HEK293T (cell line): ENCODE data around the gene ZNF865.

ENCODE experiments used
- CTCF ChIA-PET: fragments of 350-600 bp; formaldehyde crosslinking; extraction: SDS; loops from one replicate; lab custom pipeline; 2021; ENCODE audit warnings: antibody characterized with exemption, inconsistent platforms; lab: Yijun Ruan, JAX
- POLR2A ChIA-PET: fragments of 350-600 bp; formaldehyde crosslinking; extraction: SDS; loops from one replicate; lab custom pipeline; 2020; ENCODE audit warnings: antibody characterized with exemption, inconsistent platforms; lab: Yijun Ruan, JAX
- DNase-seq: peaks from one replicate; pipeline ENCODE4 v3.0.0; 2012; ENCODE audit warnings: mixed read lengths; ENCODE audit errors: extremely low spot score
- ARNT ChIP-seq: fragments of 450-650 bp; IDR thresholded peaks from 2 replicates; pipeline ENCODE4 v1.6.1; 2017; ENCODE audit warnings: mild to moderate bottlenecking
- BHLHE40 ChIP-seq: fragments of 450-650 bp; IDR thresholded peaks from 2 replicates; pipeline ENCODE4 v1.6.1; 2016; ENCODE audit warnings: mild to moderate bottlenecking, moderate library complexity, borderline replicate concordance
- CTBP1 ChIP-seq: fragments of 450-650 bp; IDR thresholded peaks from 2 replicates; pipeline ENCODE4 v1.6.1; 2016; ENCODE audit warnings: borderline replicate concordance
- ELF4 ChIP-seq: fragments of 450-650 bp; IDR thresholded peaks from 2 replicates; pipeline ENCODE4 v1.6.1; 2017; ENCODE audit warnings: antibody characterized with exemption
- FOXA1 ChIP-seq: fragments of 450-650 bp; IDR thresholded peaks from 2 replicates; pipeline ENCODE4 v1.6.1; 2016; ENCODE audit warnings: mild to moderate bottlenecking
- FOXK2 ChIP-seq: fragments of 450-650 bp; IDR thresholded peaks from 2 replicates; pipeline ENCODE4 v1.6.1; 2016; ENCODE audit warnings: mild to moderate bottlenecking
- FOXM1 ChIP-seq: fragments of 450-650 bp; IDR thresholded peaks from 2 replicates; pipeline ENCODE4 v1.6.1; 2017; ENCODE audit warnings: mild to moderate bottlenecking, borderline replicate concordance
- HDGF ChIP-seq: fragments of 450-650 bp; IDR thresholded peaks from 2 replicates; pipeline ENCODE4 v1.6.1; 2017; ENCODE audit warnings: antibody characterized with exemption, borderline replicate concordance
- L3MBTL2 ChIP-seq: fragments of 450-650 bp; conservative IDR thresholded peaks from 2 replicates; pipeline ENCODE4 v1.6.1; 2016; ENCODE audit warnings: mild to moderate bottlenecking
- LEF1 ChIP-seq: fragments of 450-650 bp; IDR thresholded peaks from 2 replicates; pipeline ENCODE4 v1.6.1; 2017; ENCODE audit warnings: mild to moderate bottlenecking, borderline replicate concordance
- NFRKB ChIP-seq: fragments of 450-650 bp; IDR thresholded peaks from 2 replicates; pipeline ENCODE4 v1.6.1; 2016; ENCODE audit warnings: mild to moderate bottlenecking, moderate library complexity
- SP1 ChIP-seq: fragments of 450-650 bp; IDR thresholded peaks from 2 replicates; pipeline ENCODE4 v1.6.1; 2017
- SUZ12 ChIP-seq: fragments of 450-650 bp; IDR thresholded peaks from 2 replicates; pipeline ENCODE4 v1.6.1; 2016; ENCODE audit warnings: mild to moderate bottlenecking
- TARDBP ChIP-seq: fragments of 450-650 bp; IDR thresholded peaks from 2 replicates; pipeline ENCODE4 v1.6.1; 2016
- ZNF384 ChIP-seq: fragments of 450-650 bp; IDR thresholded peaks from 2 replicates; pipeline ENCODE4 v1.6.1; 2016
- TF ChIP-seq, protein P1 (sequence below): fragments of 450-650 bp; IDR thresholded peaks from 2 replicates; pipeline ENCODE4 v1.6.1; 2016

ZNF865 gene

DNA sequence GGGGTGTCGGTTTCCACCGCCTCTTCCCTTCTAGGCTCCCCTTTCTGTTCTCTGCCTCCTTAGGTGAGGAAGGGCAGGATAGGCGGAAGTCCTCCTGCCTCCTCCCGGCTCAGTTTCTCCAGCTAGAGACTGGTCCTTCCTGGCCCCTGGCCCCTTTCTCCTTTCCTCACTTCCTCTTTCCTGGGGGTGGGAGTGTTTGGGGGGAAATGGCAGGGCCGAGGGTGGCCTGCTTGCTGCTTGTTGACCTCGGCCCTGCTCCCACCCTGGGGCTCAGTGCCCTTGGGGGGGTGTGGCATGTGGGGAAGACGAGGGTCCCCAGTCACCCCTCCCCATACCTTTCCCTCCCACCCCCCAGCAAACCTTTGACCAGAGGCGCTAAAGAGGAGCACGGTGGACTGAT, 54.4 kb downstream of the ZNF865 start:
- ChIA-PET POLR2A (interaction anchor here (0.6 kb wide), 1 partner anchor 10 kb away, joined by 3 read pairs; no protein-coding TSS in a partner anchor), CTCF (interaction anchor here (0.8 kb wide), 1 partner anchor 12 kb away, joined by 3 read pairs; no protein-coding TSS in a partner anchor)
- DNase-seq: no peak
- TF ChIP-seq SUZ12 (no peak), SP1 (no peak), TARDBP (no peak)

GRCh38 chr19:55660404-55660803, 55.0 kb downstream of the ZNF865 start:
- ChIA-PET CTCF (interaction anchor here (1.1 kb wide), 1 partner anchor 11 kb away, joined by 4 read pairs; no protein-coding TSS in a partner anchor), POLR2A (no interaction called here)
- TF ChIP-seq ELF4: no peak
- no peak for TF ChIP-seq NFRKB
- no peak for DNase-seq

DNA sequence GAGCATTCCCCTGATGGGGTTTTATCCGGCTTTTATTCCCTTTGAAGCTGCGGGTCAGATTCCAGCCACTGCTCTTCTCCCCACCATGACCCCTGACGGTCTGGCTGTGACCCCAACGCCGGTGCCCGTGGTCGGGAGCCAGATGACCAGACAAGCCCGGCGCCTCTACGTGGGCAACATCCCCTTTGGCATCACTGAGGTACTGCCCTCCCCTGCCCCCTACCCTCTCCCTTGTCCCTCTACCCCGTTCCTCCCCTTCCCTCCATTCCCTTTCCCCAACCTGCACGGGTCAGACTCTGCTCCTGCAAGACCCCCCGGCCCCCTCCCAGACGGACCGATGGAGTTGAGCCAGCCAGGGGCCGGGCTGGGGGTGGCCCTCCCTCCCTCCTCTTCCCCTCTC, 55.5 kb downstream of the ZNF865 start:
- POLR2A ChIA-PET: no interaction called here
- no peak for TF ChIP-seq ARNT
- TF ChIP-seq, protein P1, sequence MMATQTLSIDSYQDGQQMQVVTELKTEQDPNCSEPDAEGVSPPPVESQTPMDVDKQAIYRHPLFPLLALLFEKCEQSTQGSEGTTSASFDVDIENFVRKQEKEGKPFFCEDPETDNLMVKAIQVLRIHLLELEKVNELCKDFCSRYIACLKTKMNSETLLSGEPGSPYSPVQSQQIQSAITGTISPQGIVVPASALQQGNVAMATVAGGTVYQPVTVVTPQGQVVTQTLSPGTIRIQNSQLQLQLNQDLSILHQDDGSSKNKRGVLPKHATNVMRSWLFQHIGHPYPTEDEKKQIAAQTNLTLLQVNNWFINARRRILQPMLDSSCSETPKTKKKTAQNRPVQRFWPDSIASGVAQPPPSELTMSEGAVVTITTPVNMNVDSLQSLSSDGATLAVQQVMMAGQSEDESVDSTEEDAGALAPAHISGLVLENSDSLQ: no peak
- no peak for TF ChIP-seq BHLHE40
- TF ChIP-seq SP1: no peak
- TF ChIP-seq ZNF384: no peak
- TF ChIP-seq SUZ12: no peak
- no peak for TF ChIP-seq LEF1
- no peak for TF ChIP-seq HDGF
- TF ChIP-seq ELF4: no peak
- TF ChIP-seq FOXM1: no peak
- TF ChIP-seq L3MBTL2: no peak
- no peak for TF ChIP-seq FOXA1
- TF ChIP-seq CTBP1: no peak
- TF ChIP-seq NFRKB: no peak
- no peak for TF ChIP-seq FOXK2
- TF ChIP-seq TARDBP: no peak
- DNase-seq: no peak
- CTCF ChIA-PET: interaction anchor here (1.1 kb wide), 1 partner anchor 10 kb away, joined by 4 read pairs; no protein-coding TSS in a partner anchor

GRCh38 chr19:55661826-55662225, 56.4 kb downstream of the ZNF865 start:
- POLR2A ChIA-PET: no interaction called here
- DNase-seq: no peak
- TF ChIP-seq TARDBP: no peak
- no peak for TF ChIP-seq ZNF384
- TF ChIP-seq FOXA1: no peak
- TF ChIP-seq ARNT: no peak
- TF ChIP-seq, protein P1: no peak
- no peak for TF ChIP-seq NFRKB
- TF ChIP-seq SUZ12: no peak
- TF ChIP-seq CTBP1: no peak
- no peak for TF ChIP-seq FOXK2
- TF ChIP-seq ELF4: no peak
- no peak for TF ChIP-seq LEF1
- TF ChIP-seq FOXM1: no peak
- CTCF ChIA-PET: no interaction called here

DNA sequence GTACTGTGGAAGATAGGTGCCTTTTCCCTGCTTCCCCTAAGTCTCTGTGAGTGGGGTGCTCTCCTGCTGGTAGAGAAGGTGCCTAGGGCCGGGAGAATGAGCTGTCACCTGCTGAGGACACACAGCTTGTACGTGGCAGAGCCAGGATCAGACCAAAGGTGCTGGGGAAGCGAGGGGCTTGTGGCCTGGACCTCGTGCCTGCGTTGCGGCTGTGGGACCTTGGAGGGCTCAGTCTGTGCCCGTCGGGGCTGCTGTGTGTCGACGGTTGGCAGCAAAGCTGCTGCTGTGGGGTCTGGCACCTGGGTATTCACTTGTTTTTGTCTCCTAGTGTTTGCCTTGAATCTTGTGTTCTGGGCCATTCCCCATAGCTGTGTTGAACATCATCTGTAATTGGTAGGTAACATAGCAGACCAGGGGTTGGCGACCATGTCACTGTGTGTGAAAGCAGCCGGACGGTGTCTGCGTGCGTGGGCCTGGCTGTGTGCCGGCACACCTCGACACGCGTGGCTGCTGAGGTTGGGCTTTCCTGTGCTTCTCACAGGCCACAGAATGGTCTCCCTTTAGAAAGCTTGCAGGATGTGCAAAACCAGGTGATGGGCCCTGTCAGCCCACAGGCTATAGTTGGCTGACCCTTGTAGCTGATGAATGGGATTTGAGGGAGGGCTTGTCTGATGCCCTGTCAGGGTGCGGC, 58.5 kb downstream of the ZNF865 start:
- no peak for DNase-seq
- POLR2A ChIA-PET: interaction anchor here (0.9 to 1.0 kb wide), 2 partner anchors 10 to 29 kb away, joined by 4 read pairs; no protein-coding TSS in a partner anchor
- CTCF ChIA-PET: no interaction called here
- TF ChIP-seq ELF4 (no peak), TARDBP (no peak)

DNA sequence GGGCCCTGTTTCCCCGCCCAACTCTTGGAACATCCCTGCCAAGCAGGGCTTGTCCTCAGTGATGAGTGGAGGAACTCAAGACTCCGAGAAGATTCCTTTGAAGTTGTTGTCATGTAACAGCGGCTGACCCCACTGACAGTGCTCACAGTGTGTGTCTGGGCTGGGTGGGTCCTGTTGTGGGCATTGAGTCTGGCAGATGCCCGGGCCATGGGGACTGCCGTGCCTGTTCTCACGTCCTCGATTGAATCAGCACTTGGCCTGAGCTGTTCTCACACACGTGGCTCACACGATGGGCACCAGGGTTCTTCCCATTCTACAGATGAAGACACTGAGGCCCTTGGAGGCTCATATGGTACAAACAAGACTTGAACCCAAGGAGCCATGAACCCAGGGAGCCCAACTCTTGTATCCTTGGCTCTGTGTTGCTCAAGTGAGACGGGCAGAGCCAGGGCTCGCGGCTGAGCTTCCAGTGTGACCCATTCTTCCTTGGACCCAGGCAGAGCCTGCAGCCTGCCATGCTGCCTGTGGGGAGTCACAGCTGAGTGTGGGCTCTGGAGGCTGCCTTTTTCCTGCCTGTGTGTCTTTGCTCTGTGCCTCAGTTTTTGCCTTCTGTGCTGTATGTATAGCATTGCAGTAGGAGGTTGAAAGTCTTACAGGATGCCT, 61.0 kb downstream of the ZNF865 start:
- CTCF ChIA-PET: interaction anchor here (1.0 kb wide), 1 partner anchor 12 kb away, joined by 3 read pairs; no protein-coding TSS in a partner anchor
- TF ChIP-seq SUZ12 (no peak), FOXK2 (no peak), CTBP1 (no peak)
- DNase-seq: no peak
- POLR2A ChIA-PET: no interaction called here
